Psoas muscle (tissue), 8 donors: Measurements from ENCODE around the gene CAPN7. TPM values are rescaled to one million over a fixed set of nuclear protein-coding genes. Genes with fewer than 3 reads are reported as not detected.

Experiments used
- ATAC-seq, 4 donors: fragments of 200-7000 bp; cut with Tn5 transposase; one replicate each; pipeline ENCODE4 v1.9.1; 2020; ENCODE audit warnings: moderate library complexity in 3 of 4, mild to moderate bottlenecking in 2 of 4
- DNase-seq, 2 donors: peaks; one replicate each; pipeline ENCODE4 v3.0.0-alpha.2; 2020
- H3K27ac ChIP-seq: fragments of 200-600 bp; one replicate; pipeline ENCODE4 v1.8.0; 2022
- H3K27me3 ChIP-seq, 3 donors: fragments of 200-600 bp in 1 of 3; one replicate each; pipeline versions ENCODE4 v1.6.1 to v1.8.0; 2013 to 2022; ENCODE audit warnings: low read length in 2 of 3, mild to moderate bottlenecking in 2 of 3, moderate library complexity in 1 of 3; ENCODE audit not compliant: insufficient read depth in 3 of 3
- H3K36me3 ChIP-seq, 2 donors: fragments of 200-600 bp in 1 of 2; one replicate each; pipeline versions ENCODE4 v1.6.1 to v1.8.0; 2013 to 2022; ENCODE audit warnings: low read depth in 1 of 2, mild to moderate bottlenecking in 1 of 2, moderate library complexity in 1 of 2; ENCODE audit not compliant: insufficient read depth in 1 of 2
- H3K4me1 ChIP-seq: fragments of 200-600 bp; one replicate; pipeline ENCODE4 v1.8.0; 2022
- H3K4me3 ChIP-seq: fragments of 200-600 bp; one replicate; pipeline ENCODE4 v1.8.0; 2022; ENCODE audit warnings: mild to moderate bottlenecking
- H3K9me3 ChIP-seq: fragments of 200-600 bp; one replicate; pipeline ENCODE4 v1.8.0; 2022
- WGBS, 3 donors: extraction: QIAGEN DNeasy Blood & Tissue Kit; methylation state at CpG; one replicate each; pipeline versions ENCODE4 v1.1.6 to v1.1.7; 2013; 5-methylcytosine and 5-hydroxymethylcytosine counted together
- intact Hi-C, 2 donors: fragments of 100-400 bp; cut with DNase I; formaldehyde crosslinking; loops; one replicate each; pipeline versions ENCODE4 v1.11.0 to v1.14.2; 2022
- polyA plus RNA-seq, 3 donors: library from polyadenylated mRNA; stranded (reverse); fragments of 200-250 nt; gene quantifications; one replicate each; pipeline ENCODE4 v1.2.3, GENCODE V29; 2013
- total RNA-seq, 4 donors: library from RNA; stranded (reverse); fragmentation: NEBNext Ultra II Directional in 2 of 4; extraction: Animal tissue kit (Norgen Biotek cat#: 25700) in 2 of 4; gene quantifications; one replicate each; pipeline versions ENCODE4 v1.2.1 to v1.2.4, GENCODE V29; 2021 to 2023
- TF ChIP-seq, protein P1 (sequence below): fragments of 200-600 bp; IDR thresholded peaks from one replicate; pipeline ENCODE4 v1.8.0; 2022; ENCODE audit warnings: antibody characterized with exemption
- donor health status: healthy with polysubstance abuse.
- donor health status: DM: no; HTN: no; CAD: no; lungs with moderate emphysema.
- donor health status: Bipolar disorder and iron deficiency.
- donor health status: healthy.
- donor health status: DM: yes; HTN: yes; CAD: no.
- donor health status: DM: no; HTN: no; CAD: no.
- donor health status: DM: no; HTN: no; CAD: no.
- donor health status: DM: yes; HTN: yes; CAD: no.

The CAPN7 gene
- total and polyA plus RNA-seq, 7 donors = 15.2 to 42.7 (median 26.8) TPM

DNA sequence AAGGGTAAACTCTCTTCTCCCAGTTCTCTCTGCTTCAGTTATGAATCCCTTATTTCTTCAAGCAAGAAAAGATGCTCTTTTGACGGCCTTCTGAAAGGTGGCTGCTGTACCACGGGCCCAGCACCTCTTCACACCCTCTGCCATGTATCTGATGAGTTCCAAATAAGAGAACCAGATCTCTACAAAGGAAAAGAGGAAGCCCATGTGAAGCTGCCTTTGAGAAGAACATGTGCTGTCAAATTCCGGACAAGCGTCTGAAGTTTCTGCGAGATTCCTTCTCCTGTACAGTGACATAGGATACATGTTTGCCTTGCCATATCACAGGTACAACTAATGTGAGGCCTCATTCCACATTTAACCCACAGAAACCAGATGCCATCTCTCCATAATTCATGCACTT, 67.2 kb downstream of the CAPN7 start:
- ATAC-seq (no peak), DNase-seq (no peak)
- Histone ChIP-seq H3K4me3 (no peak overlapping the region), H3K9me3 (no peaks in the 10 kb centered on the region), H3K36me3 (no peaks in the 10 kb centered on the region), H3K27me3 (no peaks in the 10 kb centered on the region), H3K27ac (no peak overlapping the region), H3K4me1 (peaks cover 16% of the 10 kb centered on the region)
- intact Hi-C loops = loop anchor here in 1 of 2 donors (5.0 kb wide), 1 partner anchor 59 kb away; the partner anchor contains the start of gene SH3BP5
- 53 to 79% (median 58%) methylated on average over 5 of the region's 5 CpGs for WGBS, 3 donors
- TF ChIP-seq, protein P1, sequence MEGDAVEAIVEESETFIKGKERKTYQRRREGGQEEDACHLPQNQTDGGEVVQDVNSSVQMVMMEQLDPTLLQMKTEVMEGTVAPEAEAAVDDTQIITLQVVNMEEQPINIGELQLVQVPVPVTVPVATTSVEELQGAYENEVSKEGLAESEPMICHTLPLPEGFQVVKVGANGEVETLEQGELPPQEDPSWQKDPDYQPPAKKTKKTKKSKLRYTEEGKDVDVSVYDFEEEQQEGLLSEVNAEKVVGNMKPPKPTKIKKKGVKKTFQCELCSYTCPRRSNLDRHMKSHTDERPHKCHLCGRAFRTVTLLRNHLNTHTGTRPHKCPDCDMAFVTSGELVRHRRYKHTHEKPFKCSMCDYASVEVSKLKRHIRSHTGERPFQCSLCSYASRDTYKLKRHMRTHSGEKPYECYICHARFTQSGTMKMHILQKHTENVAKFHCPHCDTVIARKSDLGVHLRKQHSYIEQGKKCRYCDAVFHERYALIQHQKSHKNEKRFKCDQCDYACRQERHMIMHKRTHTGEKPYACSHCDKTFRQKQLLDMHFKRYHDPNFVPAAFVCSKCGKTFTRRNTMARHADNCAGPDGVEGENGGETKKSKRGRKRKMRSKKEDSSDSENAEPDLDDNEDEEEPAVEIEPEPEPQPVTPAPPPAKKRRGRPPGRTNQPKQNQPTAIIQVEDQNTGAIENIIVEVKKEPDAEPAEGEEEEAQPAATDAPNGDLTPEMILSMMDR = no peak

DNA sequence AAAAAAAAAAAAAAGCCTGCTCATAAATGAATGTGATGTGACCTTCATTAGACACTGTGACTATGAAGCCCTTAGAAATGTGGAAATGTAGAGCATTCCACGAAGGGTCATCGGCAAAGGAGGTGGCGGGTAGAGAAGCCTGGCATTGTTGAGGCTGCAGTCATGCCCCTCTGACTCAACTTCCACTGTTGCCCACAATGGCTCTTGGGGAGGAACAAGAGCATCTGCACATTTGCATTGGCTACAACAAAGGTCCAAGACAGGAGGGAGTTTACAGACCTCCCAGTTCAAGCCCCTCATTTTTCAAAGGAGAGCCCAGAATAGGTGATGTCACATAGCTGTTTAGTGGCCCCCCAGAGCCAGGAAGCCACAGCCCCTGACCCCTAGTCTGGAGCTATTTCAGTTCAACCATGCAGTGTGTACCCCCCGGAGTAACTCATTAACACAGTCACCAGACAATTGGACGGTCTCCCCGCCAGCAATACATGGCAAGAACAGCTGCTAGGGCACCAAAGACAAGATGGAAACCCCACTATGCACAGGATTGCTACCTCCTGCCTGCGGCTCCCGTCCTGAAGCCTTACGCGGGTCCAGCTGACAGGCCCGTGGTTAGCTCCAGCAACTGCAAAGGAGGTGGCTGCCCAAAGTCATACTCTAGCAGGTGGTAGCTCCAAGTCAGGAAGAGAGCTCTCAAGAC, 70.1 kb downstream of the CAPN7 start:
- TF ChIP-seq, protein P1 = no peak
- Histone ChIP-seq H3K4me3 (no peak overlapping the region), H3K36me3 (no peaks in the 10 kb centered on the region), H3K27ac (no peak overlapping the region), H3K9me3 (no peaks in the 10 kb centered on the region), H3K4me1 (peaks cover 6% of the 10 kb centered on the region), H3K27me3 (no peaks in the 10 kb centered on the region)
- intact Hi-C loops = no loop called here
- ATAC-seq (no peak), DNase-seq (no peak)
- WGBS, 3 donors = 88 to 89% (median 88%) methylated on average over 11 of the region's 11 CpGs

DNA sequence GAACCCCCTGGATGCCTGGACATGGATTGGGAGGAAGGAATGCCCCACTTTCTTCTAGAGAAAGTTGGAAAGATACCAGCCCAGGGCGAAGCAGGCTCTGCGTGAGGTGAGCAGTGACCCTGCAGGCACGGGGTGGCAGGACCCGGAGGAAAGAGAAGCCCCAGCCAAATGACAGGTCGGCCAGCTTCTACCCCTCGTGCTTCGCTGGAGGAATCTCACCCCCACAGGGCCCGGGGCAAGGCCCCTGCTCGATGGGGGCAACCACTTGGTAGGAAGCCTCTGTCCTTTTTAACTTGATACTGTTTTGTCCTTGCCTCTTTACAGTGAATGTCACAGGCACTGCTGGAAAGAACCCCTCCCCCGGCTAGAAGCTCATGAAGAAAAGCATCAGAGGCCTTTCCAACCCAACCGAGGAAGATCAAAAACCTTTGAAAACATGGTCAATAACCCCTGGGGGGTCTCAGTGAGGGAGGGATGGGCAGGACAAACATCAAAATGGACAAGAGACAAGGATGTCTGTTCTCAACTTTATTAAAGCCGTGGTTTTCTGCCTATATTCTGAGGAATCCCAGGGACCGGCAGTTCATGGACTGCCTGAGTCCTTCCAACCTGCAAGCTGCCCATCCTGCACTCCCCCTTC, 71.9 kb downstream of the CAPN7 start:
- ATAC-seq (no peak), DNase-seq (no peak)
- Histone ChIP-seq H3K27ac (no peak overlapping the region), H3K4me1 (peaks cover 10% of the 10 kb centered on the region), H3K9me3 (no peaks in the 10 kb centered on the region), H3K36me3 (no peaks in the 10 kb centered on the region), H3K27me3 (no peaks in the 10 kb centered on the region), H3K4me3 (no peak overlapping the region)
- WGBS, 3 donors = 69 to 79% (median 71%) methylated on average over 13 of the region's 13 CpGs
- TF ChIP-seq, protein P1 = no peak
- intact Hi-C loops = no loop called here

DNA sequence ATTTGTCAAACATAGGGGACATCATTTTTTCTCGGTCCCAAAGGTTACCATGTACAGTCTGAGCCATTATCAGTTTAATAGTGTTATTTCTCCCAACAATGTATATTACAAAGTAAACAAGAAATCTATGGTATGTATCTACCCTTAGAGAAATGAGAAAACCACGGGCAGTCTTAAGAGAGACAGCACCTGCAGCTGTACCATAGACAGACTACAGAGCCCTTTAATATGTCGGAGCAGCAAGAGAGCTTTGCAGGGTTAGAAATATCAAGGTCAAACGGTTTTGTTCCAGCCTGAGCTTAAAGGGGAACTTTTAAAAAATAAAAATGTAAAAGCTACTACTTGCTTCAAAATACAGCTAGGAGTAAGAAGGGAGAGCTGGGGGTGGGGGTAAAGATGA, 73.2 kb downstream of the CAPN7 start:
- H3K4me1 ChIP-seq = peaks cover 4% of the 10 kb centered on the region
- no peak overlapping the region for H3K4me3 ChIP-seq
- H3K27ac ChIP-seq = no peak overlapping the region
- H3K27me3 ChIP-seq = no peaks in the 10 kb centered on the region
- intact Hi-C loops = no loop called here
- 72 to 84% (median 76%) methylated on average over 4 of the region's 4 CpGs for WGBS, 3 donors
- DNase-seq (no peak), ATAC-seq (no peak)
- TF ChIP-seq, protein P1 = no peak
- no peaks in the 10 kb centered on the region for H3K9me3 ChIP-seq
- no peaks in the 10 kb centered on the region for H3K36me3 ChIP-seq
